Stimulated activated CD8-positive, alpha-beta memory T cell treated with anti-CD3 and anti-CD28 coated beads, Interleukin-15, amount 100 ng/mL, for 4 hours (primary cell): ENCODE measurements around the gene ITM2B.
"Not testable (repeated sequence)": the region's sequence is repeated elsewhere in the genome, so short reads cannot be mapped to it uniquely, and the experiment has no call there.

Experiments used
- DNase-seq, 2 donors: peaks; one replicate each; pipeline ENCODE4 v3.0.0-alpha.2; 2020; ENCODE audit warnings: low read depth in 2 of 2

The ITM2B gene

GRCh38 chr13:48233046-48233888 lies at the start of gene ITM2B:
Gene ITM2B (plus strand): TSS chr13:48233206. CDS start chr13:48233361, 155 bp downstream.
- DNase-seq: peak; percentile 27 to 41

GRCh38 chr13:48184260-48184659 lies 48.7 kb upstream of the ITM2B start:
- no peak for DNase-seq

- DNase-seq: no peak
Observed at GRCh38 chr13:48185018-48185417, 48.0 kb upstream of the ITM2B start.

- DNase-seq: no peak
Observed at GRCh38 chr13:48186722-48187121, 46.3 kb upstream of the ITM2B start.

GRCh38 chr13:48188131-48188530 lies 44.9 kb upstream of the ITM2B start:
- no peak for DNase-seq

GRCh38 chr13:48188601-48189000 lies 44.4 kb upstream of the ITM2B start:
- DNase-seq: no peak

- DNase-seq: no peak
Observed at GRCh38 chr13:48189171-48189570, 43.8 kb upstream of the ITM2B start.

- DNase-seq: no peak
Observed at GRCh38 chr13:48192411-48192935, 40.5 kb upstream of the ITM2B start.

GRCh38 chr13:48194379-48194754 lies 38.6 kb upstream of the ITM2B start:
- no peak for DNase-seq

GRCh38 chr13:48199404-48199946 lies 33.5 kb upstream of the ITM2B start:
- no peak for DNase-seq

GRCh38 chr13:48201044-48201443 lies 32.0 kb upstream of the ITM2B start:
- no peak for DNase-seq

- not testable (repeated sequence) for DNase-seq
Observed at GRCh38 chr13:48207207-48207606, 25.8 kb upstream of the ITM2B start.

GRCh38 chr13:48210178-48210577 lies 22.8 kb upstream of the ITM2B start:
- DNase-seq: no peak

GRCh38 chr13:48214519-48215121 lies 18.4 kb upstream of the ITM2B start:
- no peak for DNase-seq

GRCh38 chr13:48215511-48216203 lies 17.3 kb upstream of the ITM2B start:
- not testable (repeated sequence) for DNase-seq

GRCh38 chr13:48216204-48216711 lies 16.7 kb upstream of the ITM2B start:
- no peak for DNase-seq

- no peak for DNase-seq
Observed at GRCh38 chr13:48220592-48220980, 12.4 kb upstream of the ITM2B start.

GRCh38 chr13:48220981-48221685 lies 11.9 kb upstream of the ITM2B start:
- no peak for DNase-seq

- DNase-seq: no peak
Observed at GRCh38 chr13:48221686-48222187, 11.3 kb upstream of the ITM2B start.

GRCh38 chr13:48222358-48223301 lies 10.4 kb upstream of the ITM2B start:
- DNase-seq: no peak
